ENCODE results near the gene SAMD4B.
A peak's percentile ranks its signal among the peaks of the same experiment; 100 is the strongest.

DNA sequence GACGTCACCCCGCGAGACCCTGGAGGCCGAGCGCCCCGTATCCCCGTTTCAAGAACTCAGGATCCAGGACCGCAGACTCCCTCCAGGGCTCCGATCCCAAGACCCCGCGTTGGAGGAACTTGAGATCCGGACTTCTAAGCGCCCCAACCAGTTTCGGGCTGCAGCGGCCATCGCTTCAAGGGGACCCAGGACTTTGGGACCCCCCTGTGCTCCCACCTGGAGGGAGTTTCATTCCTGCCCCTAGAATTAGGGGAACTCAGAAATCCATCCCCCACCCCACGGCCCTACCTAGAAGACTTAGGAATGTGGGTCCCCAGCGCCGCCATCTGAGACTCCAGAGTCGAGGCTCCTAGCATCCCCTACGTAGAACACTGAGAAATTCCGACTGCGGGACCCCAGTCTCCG is 70.6 kb downstream of the SAMD4B start:
- TF ChIP-seq POLR2A (IDR thresholded peaks at IDR 0.05): no peak
- TF ChIP-seq, protein P1, sequence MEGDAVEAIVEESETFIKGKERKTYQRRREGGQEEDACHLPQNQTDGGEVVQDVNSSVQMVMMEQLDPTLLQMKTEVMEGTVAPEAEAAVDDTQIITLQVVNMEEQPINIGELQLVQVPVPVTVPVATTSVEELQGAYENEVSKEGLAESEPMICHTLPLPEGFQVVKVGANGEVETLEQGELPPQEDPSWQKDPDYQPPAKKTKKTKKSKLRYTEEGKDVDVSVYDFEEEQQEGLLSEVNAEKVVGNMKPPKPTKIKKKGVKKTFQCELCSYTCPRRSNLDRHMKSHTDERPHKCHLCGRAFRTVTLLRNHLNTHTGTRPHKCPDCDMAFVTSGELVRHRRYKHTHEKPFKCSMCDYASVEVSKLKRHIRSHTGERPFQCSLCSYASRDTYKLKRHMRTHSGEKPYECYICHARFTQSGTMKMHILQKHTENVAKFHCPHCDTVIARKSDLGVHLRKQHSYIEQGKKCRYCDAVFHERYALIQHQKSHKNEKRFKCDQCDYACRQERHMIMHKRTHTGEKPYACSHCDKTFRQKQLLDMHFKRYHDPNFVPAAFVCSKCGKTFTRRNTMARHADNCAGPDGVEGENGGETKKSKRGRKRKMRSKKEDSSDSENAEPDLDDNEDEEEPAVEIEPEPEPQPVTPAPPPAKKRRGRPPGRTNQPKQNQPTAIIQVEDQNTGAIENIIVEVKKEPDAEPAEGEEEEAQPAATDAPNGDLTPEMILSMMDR (IDR thresholded peaks at IDR 0.05 in 8 of 11, conservative IDR thresholded peaks at IDR 0.05 in 3 of 11): peak in 6 of 11 experiments; percentile 1 to 94 (median 54)
- no peak for TF ChIP-seq POLR2AphosphoS5 (IDR thresholded peaks at IDR 0.05)
